Measurements from ENCODE around the gene RGS6.

The RGS6 gene

DNA sequence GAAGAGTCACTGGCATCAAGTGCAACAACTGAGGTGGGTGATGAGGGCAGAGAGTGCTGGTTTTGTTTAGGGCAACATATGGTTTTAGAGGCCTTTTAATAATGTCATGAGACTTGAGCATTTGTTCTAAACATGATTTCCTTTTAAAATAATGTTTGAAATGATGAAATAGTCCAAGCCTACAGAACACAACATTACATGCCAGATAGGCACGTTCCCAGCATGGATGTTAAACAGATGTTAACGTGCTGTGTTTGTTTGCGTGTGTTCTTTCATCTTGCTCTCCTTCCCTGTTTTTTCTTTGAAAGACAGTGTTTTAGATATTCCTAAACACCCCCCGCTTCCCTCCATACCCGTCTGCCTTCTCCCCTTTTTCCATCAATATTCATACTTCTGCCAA lies 82.3 kb downstream of the RGS6 start:
- no peak for DNase-seq (ENCODE audit: low spot score)

DNA sequence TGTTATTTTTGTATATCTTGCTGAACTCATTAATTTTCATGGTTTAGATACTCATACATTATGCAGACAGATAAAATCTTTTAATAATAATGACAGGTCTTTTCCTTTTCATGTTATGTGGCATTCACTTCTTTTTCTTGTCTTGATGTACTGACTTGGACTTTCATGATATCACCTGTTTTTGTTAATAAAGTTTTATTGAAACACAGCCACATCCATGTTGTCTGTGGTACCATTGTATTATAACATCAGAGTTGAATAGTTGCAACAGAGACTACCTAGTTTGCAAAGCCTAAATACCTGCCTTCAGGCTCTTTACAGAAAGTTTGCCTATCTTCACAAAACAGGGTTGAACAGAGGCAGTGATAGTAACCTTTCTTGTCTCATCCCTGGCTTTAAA lies 85.1 kb downstream of the RGS6 start:
- no peak for DNase-seq (ENCODE audit: low spot score)

DNA sequence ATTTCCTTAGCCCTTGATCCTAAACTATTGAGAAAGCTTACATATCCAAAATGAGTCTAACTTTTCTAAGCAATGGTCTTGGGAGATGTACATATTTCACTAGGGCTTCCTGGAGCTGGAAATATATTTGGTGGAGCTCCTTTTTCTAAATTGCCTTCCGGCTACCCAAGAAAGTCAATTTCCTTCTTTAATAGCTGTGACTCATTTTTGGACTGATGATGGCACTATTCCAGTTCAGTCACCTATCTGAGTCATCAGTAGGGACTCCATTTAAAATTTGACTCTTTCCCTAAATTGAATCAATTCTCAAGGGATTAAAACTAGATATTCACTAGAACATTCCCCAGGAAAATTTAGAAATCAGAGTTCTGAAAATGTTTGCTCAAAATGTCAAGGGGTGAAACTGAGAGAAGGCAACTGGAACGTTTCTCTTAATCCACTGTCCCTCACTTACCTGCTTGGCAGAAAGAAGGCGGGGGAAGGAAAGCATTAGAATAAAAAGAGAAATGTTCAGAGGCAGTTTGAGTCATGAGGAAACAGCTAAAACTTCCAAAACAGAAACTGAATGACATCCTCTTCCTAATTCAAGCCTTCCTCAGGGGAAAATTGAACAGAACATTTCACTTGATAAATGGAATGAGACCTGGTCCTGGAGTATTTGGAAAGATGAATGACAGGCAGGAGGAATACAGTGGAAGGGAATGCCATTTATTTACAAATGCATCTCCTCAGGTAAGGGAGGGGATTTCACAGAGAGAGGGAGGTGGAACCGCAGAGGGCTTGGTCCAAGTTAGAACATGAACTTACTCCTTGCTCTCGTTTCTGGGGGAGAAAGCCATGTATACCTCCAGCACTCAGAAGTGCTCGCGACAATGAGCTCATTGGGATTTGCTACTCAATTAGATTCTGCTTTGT lies 91.2 kb downstream of the RGS6 start:
- DNase-seq (ENCODE audit: low spot score), result peak; percentile 72

DNA sequence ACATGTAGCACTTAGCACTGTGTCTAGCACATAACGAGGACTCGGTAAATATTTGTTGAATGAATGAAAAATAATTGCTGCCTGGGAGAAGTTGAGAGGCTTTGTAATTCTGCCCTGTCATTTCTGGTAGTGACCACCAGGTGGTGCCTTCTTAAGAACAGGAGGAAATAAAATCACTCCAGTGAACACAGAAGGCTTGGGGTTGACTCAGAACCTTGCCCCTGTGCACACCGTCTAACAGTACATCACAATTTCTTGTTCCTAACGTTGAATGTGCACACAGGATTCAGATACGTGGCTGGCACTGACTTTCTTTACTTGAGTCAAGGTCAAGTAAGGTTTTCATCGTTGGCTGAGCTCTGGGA lies 91.8 kb downstream of the RGS6 start:
- peak; percentile 76 for DNase-seq (ENCODE audit: low spot score)

DNA sequence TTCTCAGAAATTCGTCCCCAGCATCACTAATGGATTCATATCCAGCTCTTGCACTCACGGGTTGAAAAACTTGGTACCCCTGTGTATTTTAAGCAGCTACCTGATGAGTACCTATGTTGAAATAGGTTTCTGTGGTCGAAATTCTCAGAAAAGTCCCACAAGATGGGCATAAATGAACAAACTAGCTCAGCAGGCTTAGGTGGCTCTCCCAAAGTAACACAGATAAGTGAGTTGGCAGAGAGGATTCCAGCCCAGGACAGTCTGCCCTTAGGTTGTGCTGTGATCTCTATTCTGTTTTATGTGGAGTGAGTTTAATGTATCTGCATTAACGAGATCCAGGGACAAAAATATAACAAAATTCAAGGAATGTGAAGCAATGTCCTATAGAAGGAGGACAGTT lies 92.3 kb downstream of the RGS6 start:
- DNase-seq (ENCODE audit: low spot score), result no peak

DNA sequence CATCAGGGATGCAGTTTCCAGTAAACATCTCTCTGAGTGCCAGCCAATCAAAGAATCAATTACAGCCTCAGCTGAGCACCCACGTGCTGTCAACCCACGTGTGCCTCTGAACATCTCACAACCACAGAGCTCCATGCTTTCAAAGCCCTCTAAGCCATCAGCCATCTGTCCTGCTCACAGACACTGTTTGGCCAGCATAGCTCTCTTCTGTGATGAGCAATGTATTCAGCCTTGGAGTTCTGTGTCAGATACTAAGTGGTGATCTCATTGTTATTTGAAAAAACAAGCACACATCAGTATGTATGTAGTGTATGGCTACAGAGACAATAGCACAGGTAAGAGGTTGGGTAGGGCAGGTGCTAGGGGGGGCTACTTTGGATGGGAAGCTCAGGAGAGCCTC lies 94.3 kb downstream of the RGS6 start:
- no peak for DNase-seq (ENCODE audit: low spot score)

DNA sequence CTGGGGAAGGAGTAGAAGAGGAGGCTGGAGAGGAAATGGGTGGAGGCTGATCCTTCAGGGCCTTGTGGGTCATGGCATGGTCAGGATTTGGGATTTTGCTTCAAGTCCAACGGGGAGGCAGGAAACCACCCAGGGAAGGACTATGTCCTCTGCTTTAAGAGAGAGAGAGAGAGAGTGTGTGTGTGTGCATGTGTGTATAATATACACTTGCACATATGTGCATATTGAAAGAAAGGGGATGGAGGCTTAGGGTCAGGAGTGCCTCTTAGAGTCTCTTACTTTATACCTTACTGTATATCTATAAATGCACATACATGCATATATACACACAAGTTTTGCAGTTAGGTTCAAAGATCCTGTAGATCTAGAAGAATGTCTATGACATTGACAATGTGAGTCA lies 94.8 kb downstream of the RGS6 start:
- no peak for DNase-seq (ENCODE audit: low spot score)

DNA sequence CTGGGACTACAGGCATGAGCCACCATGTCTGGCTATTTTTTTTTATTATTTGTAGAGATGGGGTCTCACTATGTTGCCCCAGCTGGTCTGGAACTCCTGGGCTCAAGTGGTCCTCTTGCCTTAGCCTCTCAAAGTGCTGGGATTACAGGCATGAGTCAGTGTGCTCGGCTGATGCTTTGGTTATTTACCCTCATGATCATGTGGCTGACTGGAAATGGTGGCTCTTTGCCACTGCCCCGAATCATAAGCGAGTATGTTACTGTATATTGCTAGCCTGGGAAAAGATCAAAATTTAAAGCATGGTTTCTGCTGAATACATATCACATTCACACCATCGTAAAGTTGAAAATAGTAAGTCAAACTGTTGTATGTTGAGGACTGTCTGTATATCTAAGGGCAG lies 101.1 kb downstream of the RGS6 start:
- no peak for DNase-seq (ENCODE audit: low spot score)

DNA sequence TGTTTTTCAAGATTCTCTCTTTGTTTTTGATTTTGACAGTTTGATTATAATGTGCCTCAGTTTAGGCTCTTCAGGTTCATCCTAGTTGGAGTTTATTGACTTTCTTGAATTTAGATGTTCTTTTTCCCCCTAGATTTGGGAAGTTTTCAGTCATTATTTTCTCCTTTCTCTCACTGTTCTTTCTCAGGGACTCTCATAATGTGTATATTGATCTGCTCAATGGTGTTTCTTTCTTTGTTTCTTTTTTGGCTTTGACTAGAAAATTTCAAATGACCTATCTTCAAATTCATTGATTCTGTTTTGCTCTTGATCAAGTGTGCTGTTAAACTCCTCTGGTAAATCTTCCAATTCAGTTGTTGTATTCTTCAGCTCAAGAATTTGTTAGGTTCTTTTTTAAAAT lies 108.3 kb downstream of the RGS6 start:
- no peak for DNase-seq (ENCODE audit: low spot score)

DNA sequence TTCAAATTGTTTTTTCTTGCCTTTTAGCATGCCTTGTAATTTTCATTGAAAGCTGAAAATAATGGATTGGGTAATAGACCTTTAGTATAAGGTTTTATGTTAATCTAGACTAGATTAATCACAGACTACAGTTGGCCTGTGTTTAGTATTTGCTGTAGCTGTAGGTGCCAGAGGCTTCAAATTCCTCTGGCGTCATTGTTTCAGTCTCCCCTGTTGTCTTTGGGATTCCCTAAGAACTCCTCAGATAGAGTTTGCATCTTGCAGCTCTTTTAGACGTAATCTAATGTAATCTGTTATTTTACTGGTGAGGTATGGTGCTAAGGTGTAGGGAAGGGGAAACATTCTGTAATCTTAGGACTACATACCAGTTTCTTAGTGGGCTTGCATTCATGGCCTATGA lies 113.0 kb downstream of the RGS6 start:
- no peak for DNase-seq (ENCODE audit: low spot score)

DNA sequence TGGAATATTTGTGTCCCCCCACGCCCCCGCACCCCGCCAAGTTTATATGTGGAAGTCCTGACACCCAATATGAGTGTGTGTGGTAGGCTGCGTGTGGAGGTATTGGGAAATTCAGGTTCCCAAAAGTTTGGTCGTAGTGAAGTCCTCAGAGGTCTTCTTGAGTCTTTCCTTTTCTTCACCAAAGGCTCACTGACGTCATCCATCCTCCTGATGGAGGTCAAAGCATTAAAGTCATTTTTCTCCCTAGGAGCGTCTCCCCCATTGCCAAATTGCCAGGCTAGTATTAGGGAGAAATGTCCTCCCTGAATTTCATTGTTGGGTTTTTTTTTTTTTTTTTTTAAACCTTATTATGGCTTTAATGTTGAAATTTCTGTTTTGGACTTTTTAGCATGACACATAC lies 113.7 kb downstream of the RGS6 start:
- DNase-seq (ENCODE audit: low spot score), result no peak

DNA sequence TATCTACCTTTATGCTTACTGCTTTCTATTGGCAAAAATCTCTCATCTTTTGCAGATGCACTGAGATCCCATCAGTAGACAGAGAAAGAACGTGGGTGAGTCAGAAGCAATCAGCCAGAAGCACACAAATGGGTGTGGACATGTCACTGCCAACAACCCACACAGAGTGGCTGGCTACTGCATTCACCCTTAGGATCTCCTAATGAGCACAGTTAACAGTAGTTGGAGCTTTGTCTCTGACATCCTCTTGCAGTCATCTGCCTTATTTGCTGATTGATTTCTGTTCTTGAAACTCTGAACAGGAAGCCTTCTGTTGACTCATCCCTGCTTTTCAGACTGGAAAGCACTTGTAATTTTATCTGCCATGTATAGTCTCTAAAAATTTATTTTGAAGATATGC lies 117.2 kb downstream of the RGS6 start:
- DNase-seq (ENCODE audit: low spot score), result peak; percentile 24

DNA sequence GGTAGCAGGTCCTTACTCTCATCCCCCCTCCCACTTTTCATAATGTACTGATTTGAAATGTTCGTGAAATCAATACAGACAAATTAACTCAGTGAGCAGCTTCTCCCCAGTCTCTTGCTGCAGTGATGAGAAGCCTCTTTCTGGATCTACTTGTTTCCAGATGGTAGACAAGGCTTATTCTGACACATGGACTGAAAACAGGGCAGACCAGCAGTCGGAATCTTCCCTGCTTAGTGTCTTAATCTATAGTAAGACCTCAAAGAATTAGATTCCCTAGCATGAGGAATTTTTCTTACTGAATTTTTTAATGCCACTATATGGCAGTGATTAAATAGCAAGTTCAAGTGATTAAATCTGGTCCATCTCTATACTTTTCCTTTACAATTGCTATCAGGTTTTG lies 120.1 kb downstream of the RGS6 start:
- no peak for DNase-seq (ENCODE audit: low spot score)

DNA sequence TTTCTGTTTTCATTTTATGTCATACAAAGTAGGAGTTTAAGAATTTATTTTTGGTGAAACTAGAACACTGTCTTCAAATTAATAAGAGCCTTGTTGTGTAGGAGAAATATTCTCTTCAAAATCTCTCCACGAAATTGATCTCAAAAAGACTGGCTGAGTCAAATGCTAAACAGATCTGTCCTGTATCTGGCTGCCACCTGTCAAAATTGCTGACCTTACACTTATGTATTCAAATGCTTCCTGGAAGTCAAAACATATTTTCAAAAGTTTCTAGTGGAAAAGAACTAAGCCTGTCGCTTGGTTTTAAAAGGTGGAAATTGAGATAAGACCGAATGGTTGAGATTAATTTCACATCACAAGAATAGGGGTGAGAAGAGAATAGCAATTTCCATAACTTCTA lies 121.4 kb downstream of the RGS6 start:
- DNase-seq (ENCODE audit: low spot score), result no peak

DNA sequence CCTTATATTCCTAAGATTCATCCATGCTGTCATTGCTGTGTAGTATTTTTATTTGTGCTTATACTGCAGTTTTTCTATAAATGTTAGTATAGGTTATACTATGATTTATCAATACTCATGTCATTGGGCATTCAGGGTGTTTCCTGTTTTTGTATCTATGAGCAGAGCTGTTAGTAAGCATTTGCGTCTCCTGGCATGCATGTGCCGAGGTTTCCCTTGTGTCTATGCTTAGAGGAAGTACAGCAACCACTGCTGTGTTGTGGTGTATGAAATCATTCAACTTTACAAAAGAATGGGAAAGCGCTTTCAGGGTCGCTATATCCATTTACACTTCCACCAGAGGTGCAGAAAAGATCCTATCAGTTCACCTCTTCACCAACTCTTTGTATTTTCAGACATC lies 122.7 kb downstream of the RGS6 start:
- no peak for DNase-seq (ENCODE audit: low spot score)

DNA sequence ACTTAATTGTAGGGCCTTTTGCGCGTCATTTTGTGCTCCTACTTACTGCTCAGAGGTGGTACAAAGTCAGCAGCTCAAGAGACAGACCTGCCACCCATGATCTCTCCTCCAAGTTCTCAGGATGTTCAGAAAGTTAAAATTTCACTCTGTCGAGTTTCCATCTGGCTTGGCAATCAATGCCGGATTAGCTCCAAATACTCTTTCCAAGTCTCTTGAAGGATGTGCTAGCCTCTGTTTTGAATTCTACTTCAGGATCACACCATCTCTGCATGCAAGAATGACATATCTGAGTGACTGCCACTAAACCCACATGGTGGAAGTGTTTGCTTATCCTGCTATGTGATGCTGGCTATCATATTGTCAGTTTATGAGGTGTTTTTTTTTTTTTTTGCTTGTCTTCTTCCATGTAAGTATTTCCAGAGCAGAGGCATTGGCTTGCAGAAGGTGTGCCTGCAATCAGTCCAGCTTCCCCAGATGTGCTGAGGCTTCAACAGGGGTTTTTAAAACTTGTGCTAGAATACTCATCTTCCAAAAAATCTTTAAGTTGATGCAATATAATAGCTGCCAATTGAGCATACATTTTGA lies 125.6 kb downstream of the RGS6 start:
- no peak for DNase-seq (ENCODE audit: low spot score)

DNA sequence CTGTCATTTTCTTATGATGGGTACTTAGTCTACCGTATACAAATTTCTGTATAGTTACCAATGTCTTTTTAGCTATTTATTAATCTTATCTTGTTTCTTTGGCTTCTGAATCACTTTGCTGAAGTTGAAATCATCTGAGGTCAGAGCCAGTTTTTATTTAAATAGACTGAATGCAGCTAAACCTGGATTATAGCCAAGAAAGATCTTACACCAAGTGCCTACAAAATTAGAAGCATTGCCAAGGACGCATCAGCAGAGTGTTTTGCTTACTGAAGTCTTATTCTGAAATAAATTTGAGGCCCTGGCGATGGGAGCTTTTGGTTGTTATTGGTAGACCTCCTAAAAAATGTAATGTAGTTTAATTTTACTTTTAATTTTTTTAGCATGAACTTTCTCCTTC lies 128.2 kb downstream of the RGS6 start:
- no peak for DNase-seq (ENCODE audit: low spot score)

DNA sequence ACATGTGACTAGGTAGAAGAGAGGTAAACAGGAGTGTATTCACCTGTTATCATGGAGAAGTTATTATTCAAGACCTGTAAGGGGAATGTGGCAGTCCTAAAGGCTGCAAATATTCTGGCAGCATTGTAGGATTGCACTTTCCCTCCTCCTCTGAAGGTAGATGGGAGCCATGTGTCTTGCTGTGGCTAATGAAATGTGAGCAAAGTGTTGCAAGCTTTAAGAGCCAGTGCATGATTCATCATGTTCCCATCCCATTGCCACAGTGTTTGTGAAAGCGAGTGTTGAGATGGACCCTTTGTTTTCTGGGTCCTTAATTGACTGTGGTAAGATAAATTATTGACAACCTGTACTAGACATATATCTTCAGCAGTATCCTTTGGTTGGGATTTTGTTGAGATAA lies 128.7 kb downstream of the RGS6 start:
- DNase-seq (ENCODE audit: low spot score), result no peak

DNA sequence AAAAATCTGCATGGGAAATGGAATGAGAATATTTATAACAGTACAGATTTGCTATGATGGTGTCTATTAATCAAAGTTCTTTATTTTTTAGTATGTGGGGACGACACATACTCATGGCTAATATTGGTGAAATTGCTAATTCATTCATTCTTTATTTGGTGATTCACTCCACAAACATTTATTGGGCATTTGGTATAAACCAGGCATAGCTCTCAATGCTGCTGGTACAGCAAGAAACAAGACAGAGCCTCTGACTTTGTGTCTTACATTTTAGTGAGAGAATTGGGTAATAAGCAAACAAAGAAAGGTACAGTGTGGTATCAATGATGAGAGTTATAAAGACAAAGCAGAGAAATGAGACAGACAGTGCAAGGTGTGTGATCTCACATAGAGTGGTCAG lies 129.5 kb downstream of the RGS6 start:
- no peak for DNase-seq (ENCODE audit: low spot score)

DNA sequence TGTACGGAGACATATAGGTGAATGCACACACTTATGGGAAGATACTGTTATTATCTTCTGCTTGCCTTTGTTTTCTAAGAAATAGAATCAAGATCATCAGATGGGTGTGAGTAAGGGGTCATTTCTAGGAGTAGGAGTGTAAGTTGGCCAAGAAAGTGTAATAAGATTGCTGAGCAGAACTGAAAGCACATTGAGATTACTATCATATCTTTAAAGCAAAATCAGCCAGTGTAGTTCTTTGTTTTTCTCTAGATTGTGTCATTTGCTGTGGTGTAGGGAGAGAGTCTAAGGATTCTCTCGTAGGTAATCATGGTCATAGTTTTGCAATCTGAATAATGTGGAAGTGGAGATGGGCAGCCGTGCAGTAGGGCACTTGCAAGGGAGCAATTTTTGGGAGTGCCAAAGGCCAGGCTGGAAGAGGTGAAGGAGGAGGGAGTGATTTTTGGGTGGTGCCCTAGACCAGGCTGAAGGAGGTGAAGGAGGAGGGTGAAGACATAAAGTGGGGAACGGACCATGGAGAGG lies 131.6 kb downstream of the RGS6 start:
- no peak for DNase-seq (ENCODE audit: low spot score)

DNA sequence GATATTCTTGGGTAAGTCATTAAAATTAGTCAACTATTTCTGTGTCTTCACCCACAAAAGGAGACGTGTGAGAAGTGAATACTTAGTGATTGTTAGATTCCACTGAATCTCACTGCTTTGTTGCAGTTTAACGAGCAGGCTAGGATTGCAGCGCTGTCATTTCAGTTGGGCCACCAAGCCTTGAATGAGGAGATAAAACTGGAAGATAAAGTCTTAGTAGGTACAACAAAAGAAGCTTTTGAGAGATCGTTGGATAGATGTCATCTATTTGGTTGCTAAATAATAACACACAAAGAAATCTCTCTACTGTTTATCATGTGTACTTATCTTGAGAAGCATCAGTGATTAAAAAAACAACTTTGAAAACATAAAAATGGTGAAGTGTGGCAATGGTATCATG lies 132.3 kb downstream of the RGS6 start:
- DNase-seq (ENCODE audit: low spot score), result no peak

DNA sequence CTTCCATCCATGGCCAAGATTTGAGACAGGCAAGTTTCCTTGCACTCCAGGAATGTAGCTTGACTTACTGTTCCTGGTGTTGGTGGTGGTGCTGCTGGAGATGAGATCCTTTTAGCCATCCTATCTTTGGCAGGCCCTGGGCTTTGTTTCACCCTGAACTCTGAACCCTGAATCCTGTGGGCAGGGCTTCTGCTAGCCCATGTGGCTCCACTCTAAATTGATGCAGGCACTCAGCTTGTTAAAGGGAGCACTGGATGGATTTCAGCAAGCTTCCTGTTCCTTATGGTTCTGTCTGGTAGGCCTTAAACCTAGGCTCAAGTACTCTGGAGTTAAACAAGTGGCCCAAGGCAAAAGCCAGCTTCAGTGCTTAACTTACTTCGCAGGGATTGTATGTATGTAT lies 138.2 kb downstream of the RGS6 start:
- DNase-seq (ENCODE audit: low spot score), result no peak

DNA sequence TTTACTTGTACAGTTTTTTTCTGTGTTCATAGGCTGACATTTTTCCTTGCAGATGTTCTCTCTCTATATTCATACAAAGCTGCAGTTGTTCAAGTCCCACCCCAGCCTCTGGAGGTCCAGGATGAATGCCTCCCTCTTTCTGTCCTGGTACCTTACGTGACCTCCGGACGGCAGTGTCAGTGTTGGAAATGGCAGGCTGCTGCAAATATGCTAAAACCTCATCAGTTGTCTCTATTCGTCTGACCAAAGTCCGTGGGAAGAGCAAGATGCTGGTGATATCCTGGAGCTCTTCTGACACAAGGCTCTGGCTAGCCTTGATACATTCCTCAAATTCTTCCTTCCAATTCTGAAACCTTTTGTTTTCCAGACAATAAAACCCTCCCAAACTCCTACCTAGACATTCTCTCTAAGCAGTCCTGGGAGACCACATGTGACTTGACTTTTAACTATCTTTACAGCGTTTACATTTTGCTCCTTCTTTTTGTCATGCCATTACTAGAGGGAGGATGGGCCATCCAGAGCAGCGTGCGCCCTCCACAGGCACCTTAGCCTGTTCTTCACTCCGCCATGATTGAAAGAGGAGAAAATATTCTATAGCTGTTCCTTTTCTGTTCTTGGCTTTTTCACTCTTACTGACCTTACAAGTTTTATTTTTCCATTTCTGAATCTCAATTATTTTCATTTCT lies 143.6 kb downstream of the RGS6 start:
- no peak for DNase-seq (ENCODE audit: low spot score)

Data from RKO (cell line).